Gastrocnemius medialis (tissue), 4 donors: ENCODE measurements around the gene FCMR. TPM values are rescaled to one million over a fixed set of nuclear protein-coding genes. Genes with fewer than 3 reads are reported as not detected.

ENCODE experiments used
- ATAC-seq, 2 donors: fragments of 150-250 bp; one replicate each; pipeline ENCODE4 v1.9.1; 2016
- DNase-seq, 2 donors: peaks; one replicate each; pipeline ENCODE4 v3.0.0-alpha.2; 2019
- H3K27ac ChIP-seq, 4 donors: fragments of 200-600 bp; sonication (generic); 1 replicate in 1 of 4; 2 replicates in 3 of 4; pipeline ENCODE4 v1.5.1; 2016 to 2018; ENCODE audit warnings: mild to moderate bottlenecking in 2 of 4, moderate library complexity in 1 of 4
- H3K27me3 ChIP-seq, 3 donors: fragments of 200-600 bp; sonication (generic) in 2 of 3; 1 replicate in 1 of 3; 2 replicates in 2 of 3; pipeline versions ENCODE4 v1.5.1 to v1.6.0; 2016 to 2019; ENCODE audit warnings: mild to moderate bottlenecking in 1 of 3, moderate library complexity in 1 of 3
- H3K36me3 ChIP-seq, 2 donors: fragments of 200-600 bp; sonication (generic) in 1 of 2; one replicate each; pipeline ENCODE4 v1.5.1; 2017 to 2018
- H3K4me1 ChIP-seq, 2 donors: fragments of 200-600 bp; sonication (generic) in 1 of 2; one replicate each; pipeline ENCODE4 v1.5.1; 2016 to 2017; ENCODE audit warnings: mild to moderate bottlenecking in 2 of 2
- H3K4me3 ChIP-seq, 4 donors: fragments of 200-600 bp; sonication (generic) in 3 of 4; 1 replicate in 1 of 4; 2 replicates in 3 of 4; pipeline ENCODE4 v1.5.1; 2016 to 2019; ENCODE audit warnings: mild to moderate bottlenecking in 2 of 4
- H3K9me3 ChIP-seq, 3 donors: fragments of 200-600 bp; sonication (generic) in 2 of 3; 1 replicate in 1 of 3; 2 replicates in 2 of 3; pipeline ENCODE4 v1.5.1; 2016 to 2019
- CTCF ChIP-seq, 5 experiments: fragments of 450-650 bp in 3 of 5; fragments of 200-600 bp in 2 of 5; sonication (generic) in 2 of 5; IDR thresholded peaks in 4 of 5; conservative IDR thresholded peaks in 1 of 5; 1 replicate in 4 of 5; 2 replicates in 1 of 5; pipeline ENCODE4 v1.5.1; 2016 to 2019; ENCODE audit warnings: antibody characterized with exemption in 5 of 5, mild to moderate bottlenecking in 3 of 5, moderate library complexity in 3 of 5
- POLR2A ChIP-seq, 2 donors: fragments of 450-650 bp; IDR thresholded peaks; one replicate each; pipeline ENCODE4 v1.6.1; 2017; ENCODE audit warnings: antibody characterized with exemption in 2 of 2, mild to moderate bottlenecking in 2 of 2, moderate library complexity in 2 of 2
- in situ Hi-C, 4 donors: fragments of 200-750 bp; cut with MboI; loops; one replicate each; pipeline versions ENCODE4 v1.15.0 to v1.8.0; 2017; ENCODE audit warnings: low sequenced_read_pairs in 4 of 4
- intact Hi-C: fragments of 100-400 bp; cut with DNase I; formaldehyde crosslinking; loops from one replicate; pipeline ENCODE4 v1.15.1; 2023; ENCODE audit warnings: low total_unique reads
- total RNA-seq, 4 donors: library from RNA; depleted of rRNA; stranded (reverse); fragments of >200 nt; gene quantifications; one replicate each; pipeline versions ENCODE4 v1.1.0 to v1.2.3, GENCODE V29; 2016

The FCMR gene
- total RNA-seq, 4 donors from 2014 or later: 2.1 to 10.2 (median 4.7) TPM

DNA sequence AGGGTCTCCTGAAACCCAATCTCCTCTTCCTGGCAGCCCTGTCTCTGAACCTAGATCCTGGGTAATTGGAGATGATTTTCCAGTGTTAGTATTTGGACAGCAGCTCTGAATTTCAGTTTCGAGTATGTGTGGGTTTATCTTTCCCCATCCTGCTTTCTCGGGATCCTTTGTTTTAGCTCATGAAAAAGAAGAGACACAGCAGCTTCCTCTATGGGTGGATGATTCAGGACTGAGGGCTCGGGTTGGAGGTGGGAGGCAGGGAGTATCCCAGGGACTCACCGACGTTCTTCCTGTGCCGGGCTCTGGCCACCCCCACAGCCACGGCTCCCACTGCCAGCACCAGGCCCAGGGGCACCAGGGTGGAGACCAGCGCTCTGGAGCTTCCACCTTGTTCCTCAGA, 10.4 kb upstream of the FCMR start:
- H3K27me3 ChIP-seq: no peaks in the 10 kb centered on the region
- H3K9me3 ChIP-seq: no peaks in the 10 kb centered on the region
- no peak for TF ChIP-seq POLR2A (IDR thresholded peaks at IDR 0.05)
- TF ChIP-seq CTCF (IDR thresholded peaks at IDR 0.05 in 4 of 5, conservative IDR thresholded peaks at IDR 0.05 in 1 of 5): no peak
- DNase-seq: no peak
- ATAC-seq: no peak
- no peaks in the 10 kb centered on the region for H3K4me1 ChIP-seq
- no peaks in the 10 kb centered on the region for H3K36me3 ChIP-seq
- no peak overlapping the region for H3K27ac ChIP-seq
- in situ Hi-C loops (no loop called here), intact Hi-C loops (no loop called here)
- no peak overlapping the region for H3K4me3 ChIP-seq

- ATAC-seq (no peak), DNase-seq (no peak)
- H3K36me3 ChIP-seq: no peaks in the 10 kb centered on the region
- no peaks in the 10 kb centered on the region for H3K4me1 ChIP-seq
- in situ Hi-C loops (no loop called here), intact Hi-C loops (no loop called here)
- H3K27ac ChIP-seq: no peak overlapping the region
- no peak overlapping the region for H3K4me3 ChIP-seq
- TF ChIP-seq CTCF (IDR thresholded peaks at IDR 0.05 in 4 of 5, conservative IDR thresholded peaks at IDR 0.05 in 1 of 5) (no peak), POLR2A (IDR thresholded peaks at IDR 0.05) (no peak)
- H3K9me3 ChIP-seq: no peaks in the 10 kb centered on the region
- H3K27me3 ChIP-seq: no peaks in the 10 kb centered on the region
Observed at GRCh38 chr1:206931709-206932108, 10.0 kb upstream of the FCMR start.

DNA sequence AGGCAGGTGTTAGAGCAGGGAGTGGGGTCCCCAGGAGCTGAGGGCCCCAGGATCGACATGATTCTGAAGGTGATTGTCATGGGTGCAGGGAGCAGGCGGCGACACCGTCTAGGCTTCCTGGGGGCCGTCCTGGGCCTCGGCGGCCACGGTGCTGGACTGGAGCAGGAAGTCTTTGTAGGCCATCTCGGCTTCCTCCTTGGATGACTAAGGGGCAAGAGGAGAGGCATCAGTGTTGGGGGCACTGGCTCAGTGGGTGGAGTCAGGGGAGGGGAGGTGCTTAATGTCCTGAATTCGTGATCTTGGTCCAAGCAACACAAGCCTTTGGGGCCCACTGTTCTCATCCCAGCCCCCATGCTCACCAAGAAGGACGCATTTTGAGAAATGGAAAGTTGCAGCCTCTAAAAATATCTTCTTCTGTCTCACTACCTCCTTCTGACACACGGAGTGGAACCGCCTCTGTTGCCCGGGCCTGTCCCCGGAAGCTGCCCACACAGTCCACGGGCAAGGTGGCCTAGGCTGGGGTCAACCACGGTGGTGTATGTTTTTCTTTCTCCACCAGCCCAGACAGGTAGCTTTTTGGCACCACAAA, 8.6 kb upstream of the FCMR start:
- no peak for DNase-seq
- Histone ChIP-seq H3K36me3 (no peaks in the 10 kb centered on the region), H3K4me3 (no peak overlapping the region), H3K27ac (no peak overlapping the region), H3K9me3 (no peaks in the 10 kb centered on the region), H3K4me1 (peaks cover 0 to 4% of the 10 kb centered on the region in 2 donors), H3K27me3 (no peaks in the 10 kb centered on the region)
- in situ Hi-C loops: no loop called here
- intact Hi-C loops: no loop called here
- TF ChIP-seq POLR2A (IDR thresholded peaks at IDR 0.05): no peak
- no peak for TF ChIP-seq CTCF (IDR thresholded peaks at IDR 0.05 in 4 of 5, conservative IDR thresholded peaks at IDR 0.05 in 1 of 5)
- no peak for ATAC-seq

- Histone ChIP-seq H3K9me3 (no peaks in the 10 kb centered on the region), H3K27ac (no peak overlapping the region), H3K4me3 (no peak overlapping the region), H3K4me1 (peaks cover 0 to 4% of the 10 kb centered on the region in 2 donors), H3K36me3 (no peaks in the 10 kb centered on the region), H3K27me3 (no peaks in the 10 kb centered on the region)
- intact Hi-C loops: no loop called here
- ATAC-seq: no peak
- no peak for TF ChIP-seq POLR2A (IDR thresholded peaks at IDR 0.05)
- TF ChIP-seq CTCF (IDR thresholded peaks at IDR 0.05 in 4 of 5, conservative IDR thresholded peaks at IDR 0.05 in 1 of 5): no peak
- in situ Hi-C loops: no loop called here
- no peak for DNase-seq
Observed at GRCh38 chr1:206929524-206929923, 7.8 kb upstream of the FCMR start.

GRCh38 chr1:206926286-206926685, 4.5 kb upstream of the FCMR start:
- TF ChIP-seq POLR2A (IDR thresholded peaks at IDR 0.05) (no peak), CTCF (IDR thresholded peaks at IDR 0.05 in 4 of 5, conservative IDR thresholded peaks at IDR 0.05 in 1 of 5) (no peak)
- Histone ChIP-seq H3K4me1 (peaks cover 0 to 4% of the 10 kb centered on the region in 2 donors), H3K9me3 (no peaks in the 10 kb centered on the region), H3K27me3 (no peaks in the 10 kb centered on the region), H3K36me3 (no peaks in the 10 kb centered on the region), H3K27ac (no peak overlapping the region), H3K4me3 (no peak overlapping the region)
- ATAC-seq (no peak), DNase-seq (no peak)
- intact Hi-C loops (no loop called here), in situ Hi-C loops (no loop called here)
